Measurements from ENCODE around the gene SPAG17. TPM values are rescaled to one million over a fixed set of nuclear protein-coding genes. Genes with fewer than 3 reads are reported as not detected.

The SPAG17 gene
- polyA plus RNA-seq, 1 donor from 2014 or later: 0.25 TPM

- H3K36me3 ChIP-seq (ENCODE audit: insufficient read depth, low read length): no peaks in the 10 kb centered on the region
- H3K9me2 ChIP-seq (ENCODE audit: insufficient read depth, low read length): no peaks in the 10 kb centered on the region
- H3K4me3 ChIP-seq (ENCODE audit: low read length): no peak overlapping the region
- no peak overlapping the region for H3K4me2 ChIP-seq (ENCODE audit: low read length)
- H3F3A ChIP-seq (ENCODE audit: insufficient read depth, low read length, poor library complexity, severe bottlenecking): no peaks in the 10 kb centered on the region
- H2AFZ ChIP-seq (ENCODE audit: low read depth, low read length): no peak overlapping the region
- H4K20me1 ChIP-seq (ENCODE audit: insufficient read depth): no peaks in the 10 kb centered on the region
- TF ChIP-seq TAF1 (IDR thresholded peaks at IDR 0.05; ENCODE audit: low read depth): no peak
- TF ChIP-seq CTCF (IDR thresholded peaks at IDR 0.05; ENCODE audit: poor library complexity, severe bottlenecking): no peak
- TF ChIP-seq SMC3 (conservative IDR thresholded peaks at IDR 0.05; ENCODE audit: poor library complexity): no peak
- H3K27me3 ChIP-seq (ENCODE audit: insufficient read depth, low read depth, low read length): no peaks in the 10 kb centered on the region
- no peaks in the 10 kb centered on the region for H3K9me3 ChIP-seq (ENCODE audit: low read length)
- no peak overlapping the region for H3K9ac ChIP-seq (ENCODE audit: low read length)
- no peaks in the 10 kb centered on the region for H3K79me2 ChIP-seq (replicated peaks; ENCODE audit: insufficient read depth, low read length)
- no peak overlapping the region for H3K27ac ChIP-seq (ENCODE audit: low read length)
These were observed 16.5 kb upstream of the SPAG17 start for GRCh38 chr1:118201524-118201923.

- H3F3A ChIP-seq (ENCODE audit: insufficient read depth, low read length, poor library complexity, severe bottlenecking): no peaks in the 10 kb centered on the region
- no peak for TF ChIP-seq POLR2AphosphoS5 (IDR thresholded peaks at IDR 0.05)
- TF ChIP-seq RAD21 (conservative IDR thresholded peaks at IDR 0.05): no peak
- TF ChIP-seq MXI1 (conservative IDR thresholded peaks at IDR 0.05; ENCODE audit: poor library complexity, severe bottlenecking): no peak
- TF ChIP-seq TAF1 (IDR thresholded peaks at IDR 0.05; ENCODE audit: low read depth): no peak
- TF ChIP-seq EZH2 (IDR thresholded peaks at IDR 0.05; ENCODE audit: borderline replicate concordance, insufficient read depth, low read length, poor library complexity, severe bottlenecking): no peak
- no peak for TF ChIP-seq CTCF (IDR thresholded peaks at IDR 0.05; ENCODE audit: poor library complexity, severe bottlenecking)
- TF ChIP-seq EP300 (conservative IDR thresholded peaks at IDR 0.05; ENCODE audit: poor library complexity, severe bottlenecking): no peak
- TF ChIP-seq SMC3 (conservative IDR thresholded peaks at IDR 0.05; ENCODE audit: poor library complexity): no peak
- no peak for TF ChIP-seq REST (IDR thresholded peaks at IDR 0.05; ENCODE audit: borderline replicate concordance)
- no peaks in the 10 kb centered on the region for H3K36me3 ChIP-seq (ENCODE audit: insufficient read depth, low read length)
- H3K79me2 ChIP-seq (replicated peaks; ENCODE audit: insufficient read depth, low read length): no peaks in the 10 kb centered on the region
- H3K9me3 ChIP-seq (ENCODE audit: low read length): no peaks in the 10 kb centered on the region
- H3K4me3 ChIP-seq (ENCODE audit: low read length): no peak overlapping the region
- H3K27ac ChIP-seq (ENCODE audit: low read length): no peak overlapping the region
- H2AFZ ChIP-seq (ENCODE audit: low read depth, low read length): no peak overlapping the region
- H3K9me2 ChIP-seq (ENCODE audit: insufficient read depth, low read length): no peaks in the 10 kb centered on the region
- H4K20me1 ChIP-seq (ENCODE audit: insufficient read depth): no peaks in the 10 kb centered on the region
- no peaks in the 10 kb centered on the region for H3K27me3 ChIP-seq (ENCODE audit: insufficient read depth, low read depth, low read length)
- no peak overlapping the region for H3K4me2 ChIP-seq (ENCODE audit: low read length)
- no peak overlapping the region for H3K9ac ChIP-seq (ENCODE audit: low read length)
These were observed 15.8 kb upstream of the SPAG17 start for GRCh38 chr1:118200836-118201235.

All from neural cell (in vitro differentiated cells).